ENCODE data around the gene DCDC2C. TPM values are rescaled to one million over a fixed set of nuclear protein-coding genes. Genes with fewer than 3 reads are reported as not detected.

The DCDC2C gene
- total RNA-seq, 1 donor from 2014 or later: not detected

DNA sequence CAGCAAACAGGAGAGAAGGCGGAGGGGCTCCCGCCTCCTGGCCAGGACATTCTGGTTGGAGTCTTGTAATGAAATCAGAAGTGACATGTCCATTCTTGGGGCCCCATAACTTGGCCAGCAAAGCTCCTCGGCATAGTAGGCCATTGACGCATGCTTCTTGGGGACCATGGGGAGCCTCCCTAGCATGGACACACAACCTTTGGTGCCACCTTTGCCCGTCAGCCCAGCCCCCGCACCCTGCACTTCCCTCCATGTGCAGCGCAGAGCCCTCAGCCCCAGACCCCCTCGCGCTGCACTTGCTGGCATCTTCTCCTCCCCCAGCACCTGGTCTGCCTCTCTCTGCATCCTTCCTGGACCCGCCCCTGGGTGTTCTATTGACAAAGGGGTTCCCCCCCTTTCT, 23.1 kb downstream of the DCDC2C start:
- no peak overlapping the region for H3K27ac Mint-ChIP-seq
- TF ChIP-seq, protein P1, sequence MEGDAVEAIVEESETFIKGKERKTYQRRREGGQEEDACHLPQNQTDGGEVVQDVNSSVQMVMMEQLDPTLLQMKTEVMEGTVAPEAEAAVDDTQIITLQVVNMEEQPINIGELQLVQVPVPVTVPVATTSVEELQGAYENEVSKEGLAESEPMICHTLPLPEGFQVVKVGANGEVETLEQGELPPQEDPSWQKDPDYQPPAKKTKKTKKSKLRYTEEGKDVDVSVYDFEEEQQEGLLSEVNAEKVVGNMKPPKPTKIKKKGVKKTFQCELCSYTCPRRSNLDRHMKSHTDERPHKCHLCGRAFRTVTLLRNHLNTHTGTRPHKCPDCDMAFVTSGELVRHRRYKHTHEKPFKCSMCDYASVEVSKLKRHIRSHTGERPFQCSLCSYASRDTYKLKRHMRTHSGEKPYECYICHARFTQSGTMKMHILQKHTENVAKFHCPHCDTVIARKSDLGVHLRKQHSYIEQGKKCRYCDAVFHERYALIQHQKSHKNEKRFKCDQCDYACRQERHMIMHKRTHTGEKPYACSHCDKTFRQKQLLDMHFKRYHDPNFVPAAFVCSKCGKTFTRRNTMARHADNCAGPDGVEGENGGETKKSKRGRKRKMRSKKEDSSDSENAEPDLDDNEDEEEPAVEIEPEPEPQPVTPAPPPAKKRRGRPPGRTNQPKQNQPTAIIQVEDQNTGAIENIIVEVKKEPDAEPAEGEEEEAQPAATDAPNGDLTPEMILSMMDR (IDR thresholded peaks at IDR 0.05): no peak
- TF ChIP-seq EZH2phosphoT487 (IDR thresholded peaks at IDR 0.05) (no peak), EZH2 (IDR thresholded peaks at IDR 0.05) (no peak)
- no peak for DNase-seq (ENCODE audit: low spot score)
- Histone ChIP-seq H3K4me2 (no peak overlapping the region), H3K27me3 (peaks cover 6% of the 10 kb centered on the region), H3K27ac (no peak overlapping the region), H4K20me1 (ENCODE audit: low read depth) (no peaks in the 10 kb centered on the region), H3K9me3 (ENCODE audit: low read depth) (no peaks in the 10 kb centered on the region), H3K4me3 (no peak overlapping the region), H3K36me3 (no peaks in the 10 kb centered on the region), H3K4me1 (peaks cover 9% of the 10 kb centered on the region), H3K79me2 (ENCODE audit: low read depth) (no peaks in the 10 kb centered on the region), H2AFZ (replicated peaks) (no peak overlapping the region), H3K9ac (no peak overlapping the region), H3F3A (ENCODE audit: low read depth) (no peaks in the 10 kb centered on the region)
- H3K4me1 Mint-ChIP-seq: peaks cover 28% of the 10 kb centered on the region
- H3K36me3 Mint-ChIP-seq: no peaks in the 10 kb centered on the region
- H3K27me3 Mint-ChIP-seq (ENCODE audit: insufficient read depth, low read depth): peaks cover 5% of the 10 kb centered on the region
- no peak overlapping the region for H3K4me3 Mint-ChIP-seq
- H3K9me3 Mint-ChIP-seq: peaks cover 8% of the 10 kb centered on the region

DNA sequence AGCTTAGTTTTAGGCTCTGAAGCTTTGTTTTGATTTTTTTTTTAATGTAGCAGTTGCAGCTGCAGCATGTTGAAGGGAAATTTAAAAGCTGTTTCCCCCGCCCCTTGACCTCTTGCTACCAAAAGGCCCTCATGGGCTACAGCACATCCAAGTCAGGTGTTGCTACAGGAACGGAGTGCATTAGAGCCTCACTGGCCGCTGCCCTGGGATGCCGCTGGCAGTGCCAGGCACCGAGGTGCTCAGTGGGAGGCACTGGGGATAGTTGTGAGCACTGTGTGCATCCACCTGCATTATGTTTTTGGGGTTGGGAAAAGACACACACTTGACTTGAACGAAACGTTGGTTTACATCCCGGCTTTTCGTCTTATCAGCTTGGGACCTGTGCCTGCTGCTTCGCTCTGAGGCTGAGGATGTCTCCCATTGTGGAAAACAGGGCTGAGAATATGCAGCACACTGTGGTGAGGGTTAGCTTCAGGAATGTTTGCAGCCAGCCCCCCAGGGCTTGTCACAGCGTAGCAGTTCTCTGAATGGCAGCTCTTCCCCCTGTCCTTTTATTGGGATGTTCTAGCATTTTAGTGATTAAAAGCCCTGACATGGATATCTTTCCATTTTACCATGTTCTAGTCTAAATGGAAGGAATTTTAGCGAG, 24.1 kb downstream of the DCDC2C start:
- Histone ChIP-seq H3K79me2 (ENCODE audit: low read depth) (no peaks in the 10 kb centered on the region), H3K9me3 (ENCODE audit: low read depth) (no peaks in the 10 kb centered on the region), H3K4me2 (peak overlapping the region; percentile 71), H4K20me1 (ENCODE audit: low read depth) (no peaks in the 10 kb centered on the region), H3F3A (ENCODE audit: low read depth) (no peaks in the 10 kb centered on the region), H2AFZ (replicated peaks) (peak overlapping the region; percentile 83), H3K36me3 (no peaks in the 10 kb centered on the region), H3K27ac (no peak overlapping the region), H3K4me3 (peak overlapping the region; percentile 41), H3K9ac (no peak overlapping the region), H3K4me1 (peaks cover 9% of the 10 kb centered on the region), H3K27me3 (peaks cover 6% of the 10 kb centered on the region)
- Mint-ChIP-seq H3K36me3 (no peaks in the 10 kb centered on the region), H3K4me3 (peak overlapping the region; percentile 73), H3K9me3 (peaks cover 5% of the 10 kb centered on the region), H3K27me3 (ENCODE audit: insufficient read depth, low read depth) (peaks cover 2% of the 10 kb centered on the region), H3K27ac (peak overlapping the region; percentile 53), H3K4me1 (peaks cover 28% of the 10 kb centered on the region)
- peak; percentile 54 for DNase-seq (ENCODE audit: low spot score)
- TF ChIP-seq, protein P1 (IDR thresholded peaks at IDR 0.05): no peak
- TF ChIP-seq EZH2phosphoT487 (IDR thresholded peaks at IDR 0.05) (no peak), EZH2 (IDR thresholded peaks at IDR 0.05) (no peak)

DNA sequence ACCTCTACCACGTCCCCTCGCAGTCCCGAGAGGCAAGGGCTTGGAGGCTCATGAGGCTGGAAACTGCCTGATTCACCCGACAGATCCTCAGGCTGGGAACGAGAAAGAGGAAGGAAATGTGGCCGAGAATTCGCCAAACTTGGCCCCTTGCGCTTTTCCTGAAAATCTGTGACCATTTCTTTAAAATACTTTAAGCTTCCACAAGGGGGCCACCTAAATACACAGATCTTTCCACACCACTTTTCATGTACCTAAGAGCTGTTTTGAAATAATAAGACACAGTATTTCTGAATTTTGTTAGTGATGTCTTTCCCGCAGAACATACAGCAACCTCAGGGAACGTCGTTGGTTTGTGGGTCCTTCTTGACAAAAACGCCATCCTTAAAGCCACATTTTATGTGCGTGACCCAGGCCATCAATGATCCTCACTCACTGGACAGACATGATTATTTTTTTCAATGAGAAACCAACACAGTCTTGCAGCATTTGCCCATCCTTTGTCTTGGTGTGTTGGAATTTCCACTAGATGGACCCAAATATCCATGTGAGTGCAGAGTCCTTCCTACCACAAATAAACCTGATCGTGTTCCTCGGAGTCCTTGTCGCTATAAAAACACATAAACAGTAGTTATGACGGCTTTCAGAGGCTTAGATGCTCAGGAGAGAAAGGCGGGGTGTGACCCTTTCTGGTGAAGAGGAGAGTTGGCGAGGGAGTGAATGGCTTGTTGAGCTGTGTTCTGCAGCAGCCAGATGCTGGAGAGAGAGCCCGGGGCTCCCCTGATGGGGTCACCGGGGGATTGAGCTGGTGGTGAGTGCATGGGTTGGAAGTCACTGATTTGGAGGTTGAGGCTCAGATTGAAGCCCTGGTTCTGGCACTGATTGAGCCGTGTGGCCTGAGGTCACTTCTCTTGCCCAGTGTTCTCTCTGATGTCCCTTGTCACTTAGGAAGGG, 25.0 kb downstream of the DCDC2C start:
- H3K9ac ChIP-seq: no peak overlapping the region
- Mint-ChIP-seq H3K27ac (peak overlapping the region; percentile 53), H3K9me3 (peaks cover 5% of the 10 kb centered on the region)

More for the DNA sequence above, 25.0 kb downstream of the DCDC2C start:
- Histone ChIP-seq H3F3A (ENCODE audit: low read depth) (no peaks in the 10 kb centered on the region), H3K79me2 (ENCODE audit: low read depth) (no peaks in the 10 kb centered on the region), H3K4me2 (peak overlapping the region; percentile 71), H3K36me3 (no peaks in the 10 kb centered on the region), H3K4me1 (peaks cover 9% of the 10 kb centered on the region), H2AFZ (replicated peaks) (peak overlapping the region; percentile 83), H3K4me3 (peak overlapping the region; percentile 41), H4K20me1 (ENCODE audit: low read depth) (no peaks in the 10 kb centered on the region), H3K27me3 (peaks cover 6% of the 10 kb centered on the region), H3K9me3 (ENCODE audit: low read depth) (no peaks in the 10 kb centered on the region), H3K27ac (no peak overlapping the region)
- peak; percentile 71 for DNase-seq (ENCODE audit: low spot score)
- H3K36me3 Mint-ChIP-seq: no peaks in the 10 kb centered on the region
- H3K27me3 Mint-ChIP-seq (ENCODE audit: insufficient read depth, low read depth): peaks cover 2% of the 10 kb centered on the region
- TF ChIP-seq, protein P1 (IDR thresholded peaks at IDR 0.05): peak; percentile 72
- TF ChIP-seq EZH2 (IDR thresholded peaks at IDR 0.05): no peak
- peak overlapping the region; percentile 73 for H3K4me3 Mint-ChIP-seq
- H3K4me1 Mint-ChIP-seq: peaks cover 28% of the 10 kb centered on the region

All from neural progenitor cell (in vitro differentiated cells).